ENCODE measurements around the gene EGLN2.
"Not testable (repeated sequence)": the region's sequence is repeated elsewhere in the genome, so short reads cannot be mapped to it uniquely, and the experiment has no call there.

The EGLN2 gene

DNA sequence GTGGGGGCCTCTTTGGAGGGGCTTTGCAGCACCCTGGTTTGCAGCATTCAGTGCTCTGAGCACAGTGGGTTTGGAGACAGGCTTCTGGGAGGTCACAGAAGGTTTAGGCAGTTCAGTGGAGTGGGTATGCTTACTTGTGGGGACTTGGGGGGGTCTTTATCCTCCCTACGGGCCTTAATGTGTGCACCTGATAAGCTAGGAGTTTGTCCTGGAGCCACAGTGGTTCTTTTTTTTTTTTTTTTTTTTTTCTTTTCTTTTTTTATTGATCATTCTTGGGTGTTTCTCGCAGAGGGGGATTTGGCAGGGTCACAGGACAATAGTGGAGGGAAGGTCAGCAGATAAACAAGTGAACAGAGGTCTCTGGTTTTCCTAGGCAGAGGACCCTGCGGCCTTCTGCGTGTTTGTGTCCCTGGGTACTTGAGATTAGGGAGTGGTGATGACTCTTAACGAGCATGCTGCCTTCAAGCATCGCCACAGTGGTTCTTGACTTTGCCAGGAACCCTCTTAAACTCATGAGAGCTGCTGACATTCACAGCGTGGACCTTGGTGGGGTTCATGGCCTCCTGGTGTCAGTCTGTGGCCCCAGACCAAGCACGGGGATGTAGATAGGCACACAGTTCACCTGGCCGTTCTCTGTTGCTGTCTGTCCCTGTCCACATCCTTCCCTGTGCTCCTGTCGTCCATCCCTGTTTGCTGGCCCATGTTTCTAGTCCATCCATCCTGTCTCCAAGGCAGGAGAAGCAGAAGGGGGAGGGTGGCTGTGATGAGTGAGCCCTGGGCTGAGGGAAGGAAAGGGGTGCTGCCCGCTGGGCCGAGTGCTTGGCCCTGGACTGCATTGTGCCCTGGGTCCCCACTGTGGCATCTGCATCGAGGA lies 2.7 kb downstream of the EGLN2 start:
- no peak for DNase-seq (ENCODE audit: low read depth in 1 of 2, low spot score in 1 of 2)

- no peak for DNase-seq (ENCODE audit: low read depth in 1 of 2, low spot score in 1 of 2)
Measured at GRCh38 chr19:40802300-40803169, 3.5 kb downstream of the EGLN2 start.

- no peak for DNase-seq (ENCODE audit: low read depth in 1 of 2, low spot score in 1 of 2)
Measured at GRCh38 chr19:40803170-40803856, 4.3 kb downstream of the EGLN2 start.

DNA sequence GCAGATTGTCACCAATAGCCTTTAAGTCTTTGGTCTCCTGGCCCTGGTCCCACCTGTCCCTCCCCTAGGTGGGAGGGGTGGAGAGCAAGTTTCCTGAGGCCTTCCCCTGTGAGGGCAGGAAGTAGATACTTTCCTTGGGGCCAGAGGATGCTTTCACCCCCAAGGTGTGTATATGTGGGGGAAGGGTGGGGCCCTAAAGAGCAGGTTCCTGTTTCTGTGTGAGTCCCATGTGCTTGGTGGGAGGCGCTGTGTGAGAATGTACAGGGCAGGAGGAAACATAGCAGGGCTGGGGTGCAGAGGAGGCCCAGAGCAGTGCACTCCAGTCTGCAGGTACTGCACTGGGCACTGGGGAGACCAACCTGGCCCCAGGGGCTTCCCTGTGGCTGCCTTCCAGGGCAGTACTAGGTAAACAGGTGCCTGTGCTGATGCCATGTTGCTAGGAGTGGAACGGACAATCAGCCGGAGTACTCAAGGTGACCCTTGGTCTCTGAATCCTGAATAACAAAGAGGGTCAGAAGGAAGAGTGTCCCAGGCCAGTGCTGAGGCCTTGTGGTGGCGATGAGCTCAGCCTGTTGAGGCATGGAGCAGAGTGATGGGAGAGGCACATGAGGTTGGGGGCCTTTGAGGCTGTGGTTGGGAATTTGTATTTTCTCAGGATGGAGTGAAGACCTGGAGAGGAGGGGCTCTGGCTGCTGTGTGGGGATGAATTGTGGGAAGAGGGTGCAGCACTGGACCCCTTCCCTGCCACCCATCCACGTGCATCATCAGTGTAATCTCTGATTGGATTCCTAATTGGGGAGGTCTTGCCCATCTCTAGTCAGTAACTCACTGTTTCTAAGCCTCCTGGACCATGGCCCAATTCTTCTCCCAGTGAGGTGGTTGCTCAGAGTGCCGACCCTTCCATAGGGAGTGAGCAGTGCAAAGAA lies 5.1 kb downstream of the EGLN2 start:
- DNase-seq (ENCODE audit: low read depth in 1 of 2, low spot score in 1 of 2): peak in 1 of 2 donors; percentile 43

DNA sequence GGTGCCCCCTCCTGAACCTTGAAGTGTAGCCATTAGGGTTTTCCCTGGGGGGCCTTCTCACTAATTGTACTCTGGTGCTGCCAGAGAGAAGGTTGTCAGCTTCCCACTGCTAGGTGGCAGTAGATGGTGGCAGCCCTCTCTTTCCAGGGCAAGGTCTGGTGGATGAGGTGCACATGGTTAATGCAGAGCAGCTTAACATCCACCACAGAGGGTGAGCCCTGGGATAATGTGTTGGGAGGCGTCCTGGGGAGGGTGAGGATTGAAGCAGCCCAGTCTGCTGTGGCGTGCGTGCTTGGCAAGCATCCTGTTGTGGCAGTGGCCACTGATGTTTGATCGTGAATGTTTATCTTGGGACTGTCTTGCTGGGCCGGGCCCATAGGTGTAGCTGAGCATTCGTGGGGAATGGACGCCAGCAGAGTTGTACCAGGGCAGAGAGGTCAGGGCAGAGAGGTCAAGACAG lies 5.8 kb downstream of the EGLN2 start:
- no peak for DNase-seq (ENCODE audit: low read depth in 1 of 2, low spot score in 1 of 2)

GRCh38 chr19:40805258-40805868 lies 6.4 kb downstream of the EGLN2 start:
- DNase-seq (ENCODE audit: low read depth in 1 of 2, low spot score in 1 of 2): no peak

- peak; percentile 60 to 63 for DNase-seq (ENCODE audit: low read depth in 1 of 2, low spot score in 1 of 2)
Measured at GRCh38 chr19:40806423-40807146, 7.6 kb downstream of the EGLN2 start.

DNA sequence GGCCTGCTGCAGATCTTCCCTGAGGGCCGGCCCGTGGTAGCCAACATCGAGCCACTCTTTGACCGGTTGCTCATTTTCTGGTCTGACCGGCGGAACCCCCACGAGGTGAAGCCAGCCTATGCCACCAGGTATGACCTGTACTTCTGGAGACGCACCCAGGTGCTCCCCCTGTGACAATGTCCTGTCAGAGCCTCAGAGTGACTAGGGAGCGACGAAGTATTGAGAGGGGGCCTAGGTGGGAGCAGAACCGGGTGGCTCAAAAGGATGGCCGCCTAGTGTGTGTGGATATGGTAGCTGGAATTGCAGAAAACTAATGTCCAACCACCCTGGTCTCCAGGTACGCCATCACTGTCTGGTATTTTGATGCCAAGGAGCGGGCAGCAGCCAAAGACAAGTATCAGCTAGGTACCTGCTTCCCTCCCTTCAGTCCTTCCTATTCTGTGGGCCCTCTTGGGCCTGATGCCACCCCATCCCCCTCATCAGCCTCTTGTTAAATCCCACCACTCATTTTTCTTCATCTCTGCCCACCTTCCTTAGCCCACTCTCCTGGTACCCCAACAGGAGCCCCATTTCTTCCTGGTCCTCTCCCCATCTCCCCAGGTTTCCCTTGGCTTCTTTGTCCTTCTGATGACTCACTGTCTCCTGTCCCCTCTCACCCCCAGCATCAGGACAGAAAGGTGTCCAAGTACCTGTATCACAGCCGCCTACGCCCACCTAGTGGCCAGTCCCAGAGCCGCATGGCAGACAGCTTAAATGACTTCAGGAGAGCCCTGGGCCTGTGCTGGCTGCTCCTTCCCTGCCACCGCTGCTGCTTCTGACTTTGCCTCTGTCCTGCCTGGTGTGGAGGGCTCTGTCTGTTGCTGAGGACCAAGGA lies 8.4 kb downstream of the EGLN2 start:
- DNase-seq (ENCODE audit: low read depth in 1 of 2, low spot score in 1 of 2): no peak

DNA sequence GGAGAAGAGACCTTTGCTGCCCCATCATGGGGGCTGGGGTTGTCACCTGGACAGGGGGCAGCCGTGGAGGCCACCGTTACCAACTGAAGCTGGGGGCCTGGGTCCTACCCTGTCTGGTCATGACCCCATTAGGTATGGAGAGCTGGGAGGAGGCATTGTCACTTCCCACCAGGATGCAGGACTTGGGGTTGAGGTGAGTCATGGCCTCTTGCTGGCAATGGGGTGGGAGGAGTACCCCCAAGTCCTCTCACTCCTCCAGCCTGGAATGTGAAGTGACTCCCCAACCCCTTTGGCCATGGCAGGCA lies 9.0 kb downstream of the EGLN2 start:
- DNase-seq (ENCODE audit: low read depth in 1 of 2, low spot score in 1 of 2): no peak

GRCh38 chr19:40808497-40808896 lies 9.5 kb downstream of the EGLN2 start:
- DNase-seq (ENCODE audit: low read depth in 1 of 2, low spot score in 1 of 2): no peak

- DNase-seq (ENCODE audit: low read depth in 1 of 2, low spot score in 1 of 2): no peak
Measured at GRCh38 chr19:40809358-40810086, 10.5 kb downstream of the EGLN2 start.

DNA sequence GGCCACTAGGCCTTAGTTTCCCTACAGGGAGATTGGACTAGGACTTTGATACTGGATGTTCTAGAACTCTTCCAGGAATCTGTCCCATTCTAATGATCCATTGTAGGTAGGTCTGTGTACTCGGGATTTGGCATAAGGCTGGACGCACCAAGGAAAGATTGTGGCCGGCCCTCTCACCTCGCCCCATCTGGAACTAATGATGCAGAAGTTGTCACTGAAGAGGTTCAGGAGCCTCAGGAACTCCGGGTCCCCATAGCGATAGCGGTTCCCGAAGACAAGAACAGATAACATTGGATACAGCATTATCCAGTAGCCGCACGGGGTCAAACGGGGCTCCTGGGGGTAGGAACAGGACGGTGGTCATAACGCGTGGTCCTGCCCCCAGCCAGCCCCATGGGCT lies 11.2 kb downstream of the EGLN2 start:
- DNase-seq (ENCODE audit: low read depth in 1 of 2, low spot score in 1 of 2): no peak

GRCh38 chr19:40810649-40811408 lies 11.8 kb downstream of the EGLN2 start:
- DNase-seq (ENCODE audit: low read depth in 1 of 2, low spot score in 1 of 2): not testable (repeated sequence)

- DNase-seq (ENCODE audit: low read depth in 1 of 2, low spot score in 1 of 2): no peak
Measured at GRCh38 chr19:40811478-40812341, 12.7 kb downstream of the EGLN2 start.

GRCh38 chr19:40812571-40812970 lies 13.6 kb downstream of the EGLN2 start:
- DNase-seq (ENCODE audit: low read depth in 1 of 2, low spot score in 1 of 2): not testable (repeated sequence)

DNA sequence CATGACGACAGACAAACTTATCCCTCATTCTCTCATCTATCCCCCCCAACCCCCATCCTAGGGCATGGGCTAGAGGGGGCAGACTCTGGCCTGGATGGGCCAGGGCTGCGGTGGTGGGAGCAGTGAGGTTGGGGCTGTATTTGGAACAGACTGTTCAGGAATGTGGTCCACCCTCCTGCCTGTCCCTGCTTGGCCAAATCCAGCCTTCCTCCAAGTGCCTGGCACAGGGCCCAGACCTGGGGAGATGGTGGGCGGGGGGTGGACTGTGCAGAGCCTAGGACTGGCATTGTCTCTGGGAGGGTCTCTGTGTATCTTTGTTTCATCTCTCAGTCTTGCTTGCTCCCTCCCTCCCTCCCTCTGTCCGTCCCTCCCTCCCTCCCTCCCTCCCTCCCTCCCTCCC lies 14.2 kb downstream of the EGLN2 start:
- no peak for DNase-seq (ENCODE audit: low read depth in 1 of 2, low spot score in 1 of 2)

Data from stimulated activated CD4-positive, alpha-beta T cell treated with anti-CD3 and anti-CD28 coated beads, Interleukin-15, amount 100 ng/mL, for 1 hour (primary cell).